Tibial nerve (tissue), 4 donors: ENCODE results near the gene PTPRR. TPM values are rescaled to one million over a fixed set of nuclear protein-coding genes. Genes with fewer than 3 reads are reported as not detected.

Source experiments
- DNase-seq, 2 donors: peaks; one replicate each; pipeline ENCODE4 v3.0.0-alpha.2; 2019; ENCODE audit warnings: low spot score in 2 of 2
- H3K27ac ChIP-seq, 4 donors: fragments of 200-600 bp; sonication (generic) in 3 of 4; one replicate each; pipeline ENCODE4 v1.5.1; 2017 to 2019; ENCODE audit warnings: mild to moderate bottlenecking in 1 of 4
- H3K27me3 ChIP-seq, 2 donors: fragments of 200-600 bp; sonication (generic) in 1 of 2; one replicate each; pipeline versions ENCODE4 v1.5.1 to v1.6.0; 2017 to 2019
- H3K36me3 ChIP-seq, 3 donors: fragments of 200-600 bp; sonication (generic); one replicate each; pipeline ENCODE4 v1.5.1; 2018 to 2019
- H3K4me1 ChIP-seq, 4 donors: fragments of 200-600 bp; sonication (generic) in 3 of 4; one replicate each; pipeline ENCODE4 v1.5.1; 2017 to 2019
- H3K4me3 ChIP-seq, 4 donors: fragments of 200-600 bp; sonication (generic) in 3 of 4; one replicate each; pipeline ENCODE4 v1.5.1; 2017 to 2019; ENCODE audit warnings: mild to moderate bottlenecking in 1 of 4, moderate library complexity in 1 of 4
- H3K9me3 ChIP-seq, 4 donors: fragments of 200-600 bp; sonication (generic) in 3 of 4; one replicate each; pipeline ENCODE4 v1.5.1; 2017 to 2019
- CTCF ChIP-seq, 5 experiments: fragments of 200-600 bp in 3 of 5; fragments of 450-650 bp in 2 of 5; sonication (generic) in 3 of 5; IDR thresholded peaks; one replicate each; pipeline ENCODE4 v1.5.1; 2016 to 2019; ENCODE audit warnings: antibody characterized with exemption in 5 of 5, mild to moderate bottlenecking in 3 of 5, moderate library complexity in 2 of 5
- EP300 ChIP-seq, 2 donors: sonication (generic); formaldehyde crosslinking; IDR thresholded peaks; one replicate each; pipeline ENCODE4 v1.6.1; 2017; ENCODE audit warnings: antibody characterized with exemption in 2 of 2, mild to moderate bottlenecking in 1 of 2
- POLR2A ChIP-seq, 2 donors: fragments of 450-650 bp; IDR thresholded peaks; one replicate each; pipeline ENCODE4 v1.6.1; 2017; ENCODE audit warnings: antibody characterized with exemption in 2 of 2, mild to moderate bottlenecking in 2 of 2, moderate library complexity in 2 of 2
- WGBS, 2 donors: methylation state at CpG; one replicate each; pipeline ENCODE4 v1.1.5; 2018; 5-methylcytosine and 5-hydroxymethylcytosine counted together
- total RNA-seq, 4 donors: library from RNA; depleted of rRNA; stranded (reverse); fragments of >200 nt; gene quantifications; one replicate each; pipeline ENCODE4 v1.1.0, GENCODE V29; 2016

PTPRR gene
- total RNA-seq, 4 donors from 2014 or later, result not detected

- no peak overlapping the region for H3K27ac ChIP-seq
- no peaks in the 10 kb centered on the region for H3K36me3 ChIP-seq
- no peak overlapping the region for H3K4me3 ChIP-seq
- no peaks in the 10 kb centered on the region for H3K4me1 ChIP-seq
- no peaks in the 10 kb centered on the region for H3K9me3 ChIP-seq
- H3K27me3 ChIP-seq, result no peaks in the 10 kb centered on the region
- 42 to 48% methylated on average over 2 of the region's 2 CpGs for WGBS, 2 donors
- TF ChIP-seq CTCF (IDR thresholded peaks at IDR 0.05), result no peak
- no peak for TF ChIP-seq EP300 (IDR thresholded peaks at IDR 0.05)
- no peak for TF ChIP-seq POLR2A (IDR thresholded peaks at IDR 0.05)
- no peak for DNase-seq
These were observed 92.2 kb downstream of the PTPRR start for GRCh38 chr12:70828351-70828750.

DNA sequence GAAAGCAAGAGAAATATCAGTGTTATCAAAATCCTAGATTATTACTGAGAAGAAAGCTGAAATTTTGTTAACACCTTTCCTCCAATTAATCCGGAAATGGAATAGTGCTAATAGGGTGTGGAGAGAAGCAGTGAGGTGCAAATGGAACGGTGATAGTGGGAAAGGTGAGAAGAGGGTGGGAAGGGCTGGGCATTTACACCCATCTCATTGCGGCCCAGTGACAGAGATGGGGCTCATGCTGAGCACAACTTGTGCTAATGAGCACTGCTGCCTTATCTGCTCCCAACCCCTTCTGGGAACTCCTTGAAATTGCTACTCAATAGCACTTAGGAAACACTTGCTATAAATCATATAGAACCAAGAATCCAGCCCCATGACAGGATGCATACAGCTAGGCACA is 94.4 kb downstream of the PTPRR start:
- WGBS, 2 donors, result 64 to 67% methylated on average over 3 of the region's 3 CpGs
- H3K4me3 ChIP-seq, result no peak overlapping the region
- DNase-seq, result no peak
- TF ChIP-seq EP300 (IDR thresholded peaks at IDR 0.05), result no peak
- no peak for TF ChIP-seq CTCF (IDR thresholded peaks at IDR 0.05)
- no peak for TF ChIP-seq POLR2A (IDR thresholded peaks at IDR 0.05)
- H3K27me3 ChIP-seq, result no peaks in the 10 kb centered on the region
- H3K27ac ChIP-seq, result no peak overlapping the region
- no peaks in the 10 kb centered on the region for H3K4me1 ChIP-seq
- H3K36me3 ChIP-seq, result no peaks in the 10 kb centered on the region
- no peaks in the 10 kb centered on the region for H3K9me3 ChIP-seq

- no peak for TF ChIP-seq EP300 (IDR thresholded peaks at IDR 0.05)
- TF ChIP-seq POLR2A (IDR thresholded peaks at IDR 0.05), result no peak
- TF ChIP-seq CTCF (IDR thresholded peaks at IDR 0.05), result no peak
- 53 to 68% methylated on average over 4 of the region's 4 CpGs for WGBS, 2 donors
- DNase-seq, result no peak
These were observed 96.0 kb downstream of the PTPRR start for GRCh38 chr12:70824511-70824910.

DNA sequence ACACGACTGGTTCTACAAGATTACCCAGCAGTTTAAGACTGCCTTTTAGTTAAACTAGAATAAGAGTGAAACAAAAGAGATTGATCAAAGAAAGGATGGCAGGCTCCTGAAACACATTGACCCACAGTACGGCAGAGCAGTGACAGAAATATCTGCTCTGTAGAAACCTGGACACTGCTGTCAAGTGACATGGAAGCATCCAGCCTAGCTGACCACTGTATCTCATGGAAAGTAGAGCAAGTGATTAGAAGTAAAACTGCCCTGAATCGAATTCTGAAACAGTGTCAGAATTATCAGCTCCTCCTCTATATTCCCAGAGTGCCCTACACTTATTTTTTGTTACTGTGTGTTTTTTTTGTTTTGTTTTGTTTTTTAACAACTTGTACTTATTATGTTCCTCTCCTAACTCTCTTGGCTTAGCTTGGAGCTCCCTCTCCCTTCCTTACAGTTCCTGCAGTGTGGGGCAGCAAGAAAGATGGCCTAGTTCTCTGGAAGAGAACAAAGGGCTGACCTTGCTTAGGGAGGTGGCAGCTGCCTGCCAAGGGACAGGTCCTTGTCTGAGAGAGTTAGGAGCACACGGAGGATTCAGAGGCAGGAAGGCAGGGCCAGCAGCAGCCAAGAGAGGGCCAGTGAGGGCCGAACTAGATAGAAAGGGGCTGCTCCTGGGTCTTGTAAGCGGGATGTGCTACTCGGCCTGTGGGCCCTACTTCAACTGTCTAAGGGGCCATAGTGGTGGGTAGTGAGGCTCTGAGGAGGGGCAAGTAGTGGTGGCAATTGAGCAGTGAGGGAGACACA is 97.2 kb downstream of the PTPRR start:
- H3K9me3 ChIP-seq, result peaks cover 0 to 3% (median 0%) of the 10 kb centered on the region in 4 donors
- H3K36me3 ChIP-seq, result no peaks in the 10 kb centered on the region
- H3K4me1 ChIP-seq, result no peaks in the 10 kb centered on the region
- 73 to 74% methylated on average over 7 of the region's 7 CpGs for WGBS, 2 donors
- H3K27me3 ChIP-seq, result no peaks in the 10 kb centered on the region
- H3K4me3 ChIP-seq, result no peak overlapping the region
- no peak for DNase-seq
- H3K27ac ChIP-seq, result no peak overlapping the region
- TF ChIP-seq POLR2A (IDR thresholded peaks at IDR 0.05), result no peak
- no peak for TF ChIP-seq EP300 (IDR thresholded peaks at IDR 0.05)
- no peak for TF ChIP-seq CTCF (IDR thresholded peaks at IDR 0.05)

More at GRCh38 chr12:70824511-70824910, 96.0 kb downstream of the PTPRR start:
- no peaks in the 10 kb centered on the region for H3K9me3 ChIP-seq
- no peak overlapping the region for H3K4me3 ChIP-seq
- H3K27me3 ChIP-seq, result no peaks in the 10 kb centered on the region
- H3K27ac ChIP-seq, result no peak overlapping the region
- H3K4me1 ChIP-seq, result no peaks in the 10 kb centered on the region
- no peaks in the 10 kb centered on the region for H3K36me3 ChIP-seq

GRCh38 chr12:70822412-70822811 is 98.1 kb downstream of the PTPRR start:
- no peak overlapping the region for H3K27ac ChIP-seq
- TF ChIP-seq CTCF (IDR thresholded peaks at IDR 0.05), result no peak
- TF ChIP-seq EP300 (IDR thresholded peaks at IDR 0.05), result no peak
- TF ChIP-seq POLR2A (IDR thresholded peaks at IDR 0.05), result no peak
- H3K4me3 ChIP-seq, result no peak overlapping the region
- DNase-seq, result no peak
- no peaks in the 10 kb centered on the region for H3K27me3 ChIP-seq
- WGBS, 2 donors, result 77% methylated on average over 3 of the region's 3 CpGs
- H3K4me1 ChIP-seq, result no peaks in the 10 kb centered on the region
- no peaks in the 10 kb centered on the region for H3K36me3 ChIP-seq
- H3K9me3 ChIP-seq, result peaks cover 0 to 3% (median 0%) of the 10 kb centered on the region in 4 donors
